Measurements from ENCODE around the gene CCDC102A. TPM values are rescaled to one million over a fixed set of nuclear protein-coding genes. Genes with fewer than 3 reads are reported as not detected.

CCDC102A gene
- total RNA-seq, 4 donors from 2014 or later, result 3.5 to 9.8 (median 7.8) TPM

DNA sequence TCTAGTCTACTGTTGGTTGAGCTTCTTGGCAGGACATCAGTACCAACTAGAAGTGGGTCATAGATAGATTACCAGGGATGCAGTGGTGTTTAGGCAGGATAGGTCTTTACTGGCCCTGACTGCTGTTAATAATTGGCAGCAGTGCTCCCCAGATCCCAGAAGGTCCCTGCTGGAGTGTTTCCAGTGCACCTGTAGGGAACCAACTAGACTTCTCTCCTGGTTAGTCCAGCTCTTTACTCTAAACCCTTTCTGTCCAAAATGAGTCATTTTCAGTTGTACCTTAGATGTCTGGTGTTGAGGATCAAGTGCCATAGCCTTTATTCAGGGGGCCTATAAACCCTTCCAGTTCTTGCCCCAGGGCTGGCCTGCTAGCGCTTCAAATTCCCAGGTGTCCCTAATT, 65.2 kb downstream of the CCDC102A start:
- no peak for DNase-seq (ENCODE audit: low spot score)
- no peak for ATAC-seq (ENCODE audit: low FRiP score)
- TF ChIP-seq, protein P1, sequence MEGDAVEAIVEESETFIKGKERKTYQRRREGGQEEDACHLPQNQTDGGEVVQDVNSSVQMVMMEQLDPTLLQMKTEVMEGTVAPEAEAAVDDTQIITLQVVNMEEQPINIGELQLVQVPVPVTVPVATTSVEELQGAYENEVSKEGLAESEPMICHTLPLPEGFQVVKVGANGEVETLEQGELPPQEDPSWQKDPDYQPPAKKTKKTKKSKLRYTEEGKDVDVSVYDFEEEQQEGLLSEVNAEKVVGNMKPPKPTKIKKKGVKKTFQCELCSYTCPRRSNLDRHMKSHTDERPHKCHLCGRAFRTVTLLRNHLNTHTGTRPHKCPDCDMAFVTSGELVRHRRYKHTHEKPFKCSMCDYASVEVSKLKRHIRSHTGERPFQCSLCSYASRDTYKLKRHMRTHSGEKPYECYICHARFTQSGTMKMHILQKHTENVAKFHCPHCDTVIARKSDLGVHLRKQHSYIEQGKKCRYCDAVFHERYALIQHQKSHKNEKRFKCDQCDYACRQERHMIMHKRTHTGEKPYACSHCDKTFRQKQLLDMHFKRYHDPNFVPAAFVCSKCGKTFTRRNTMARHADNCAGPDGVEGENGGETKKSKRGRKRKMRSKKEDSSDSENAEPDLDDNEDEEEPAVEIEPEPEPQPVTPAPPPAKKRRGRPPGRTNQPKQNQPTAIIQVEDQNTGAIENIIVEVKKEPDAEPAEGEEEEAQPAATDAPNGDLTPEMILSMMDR (IDR thresholded peaks at IDR 0.05), result no peak

DNA sequence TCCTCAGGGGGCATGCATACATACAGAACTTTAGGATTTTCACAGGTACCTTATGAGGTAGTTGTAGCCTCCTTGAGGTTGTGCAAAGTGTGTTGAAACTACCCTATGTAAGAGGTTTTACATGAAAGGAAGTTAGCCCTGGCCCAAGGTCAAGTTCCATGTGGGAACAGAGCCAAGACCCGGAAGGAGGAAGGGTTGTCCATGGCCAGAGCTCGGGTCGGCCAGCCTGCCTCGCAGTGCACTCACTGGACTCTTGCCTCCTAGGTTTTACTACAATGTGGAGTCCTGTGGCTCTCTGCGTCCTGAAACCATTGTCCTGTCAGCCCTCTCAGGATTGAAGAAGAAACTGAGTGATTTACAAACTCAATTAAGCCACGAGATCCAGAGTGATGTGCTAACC, 65.7 kb downstream of the CCDC102A start:
- ATAC-seq (ENCODE audit: low FRiP score) (no peak), DNase-seq (ENCODE audit: low spot score) (no peak)
- TF ChIP-seq, protein P1 (IDR thresholded peaks at IDR 0.05), result no peak

DNA sequence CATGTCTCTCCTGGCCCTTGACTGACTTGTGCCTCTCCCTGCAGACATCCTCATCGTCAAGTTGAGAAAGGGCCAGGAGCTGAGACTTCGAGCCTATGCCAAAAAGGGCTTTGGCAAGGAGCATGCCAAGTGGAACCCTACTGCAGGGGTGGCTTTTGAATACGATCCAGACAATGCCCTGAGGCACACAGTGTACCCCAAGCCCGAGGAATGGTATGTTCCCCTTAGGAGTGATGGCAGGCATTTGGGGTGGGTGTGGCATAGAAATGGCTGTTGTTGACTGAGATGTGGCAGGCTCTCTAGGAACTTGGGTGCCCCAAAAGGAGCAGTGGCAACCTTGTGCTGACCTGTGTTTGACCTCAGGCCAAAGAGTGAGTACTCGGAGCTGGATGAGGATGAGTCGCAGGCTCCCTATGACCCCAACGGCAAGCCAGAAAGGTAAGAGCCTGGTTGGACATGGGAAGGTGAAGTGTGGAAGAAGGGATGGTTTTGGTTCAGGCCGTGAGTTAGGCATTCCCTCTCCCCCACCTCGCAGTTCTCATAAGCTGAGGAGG, 66.4 kb downstream of the CCDC102A start:
- DNase-seq (ENCODE audit: low spot score), result no peak
- ATAC-seq (ENCODE audit: low FRiP score), result no peak

DNA sequence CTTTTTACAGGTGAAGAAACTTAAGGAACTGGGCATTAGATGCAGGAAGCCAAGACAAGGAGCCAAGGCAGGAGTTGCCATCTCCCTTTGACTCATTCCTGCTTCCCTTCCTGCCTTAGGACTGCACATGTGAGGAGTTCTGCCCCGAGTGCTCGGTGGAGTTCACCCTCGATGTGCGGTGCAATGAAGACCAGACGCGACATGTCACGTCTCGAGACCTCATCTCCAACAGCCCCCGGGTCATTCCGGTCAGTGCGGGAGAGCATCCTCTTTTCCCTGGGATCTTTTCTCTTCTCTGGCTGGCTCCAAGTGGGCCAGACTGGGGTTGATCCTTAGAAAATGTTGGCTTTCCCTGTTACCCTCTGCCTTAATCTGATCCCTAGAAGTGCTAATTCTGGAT, 67.3 kb downstream of the CCDC102A start:
- TF ChIP-seq, protein P1 (IDR thresholded peaks at IDR 0.05), result no peak
- DNase-seq (ENCODE audit: low spot score) (no peak), ATAC-seq (ENCODE audit: low FRiP score) (no peak)

More for the DNA sequence above, 66.4 kb downstream of the CCDC102A start:
- TF ChIP-seq, protein P1 (IDR thresholded peaks at IDR 0.05), result no peak

DNA sequence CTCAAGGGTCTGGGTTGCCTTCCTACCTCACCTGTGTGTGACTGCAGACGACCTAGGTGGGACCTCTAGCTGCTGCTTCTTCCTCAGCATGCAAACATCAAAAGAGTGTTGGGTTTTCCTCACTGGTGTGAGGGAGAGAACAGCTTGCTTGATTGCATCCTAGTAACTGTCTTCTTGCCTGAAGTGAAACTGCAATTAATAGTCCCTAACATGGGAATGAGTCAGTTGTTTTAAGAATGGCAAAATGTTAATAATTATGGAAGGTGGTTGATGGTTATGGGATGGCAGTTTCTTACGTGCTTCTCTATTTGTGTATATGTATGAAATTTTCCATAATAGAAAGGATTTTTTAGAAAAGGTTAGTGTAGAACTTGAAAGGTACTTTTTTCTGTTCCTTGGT, 68.0 kb downstream of the CCDC102A start:
- DNase-seq (ENCODE audit: low spot score) (no peak), ATAC-seq (ENCODE audit: low FRiP score) (no peak)
- TF ChIP-seq, protein P1 (IDR thresholded peaks at IDR 0.05), result no peak

DNA sequence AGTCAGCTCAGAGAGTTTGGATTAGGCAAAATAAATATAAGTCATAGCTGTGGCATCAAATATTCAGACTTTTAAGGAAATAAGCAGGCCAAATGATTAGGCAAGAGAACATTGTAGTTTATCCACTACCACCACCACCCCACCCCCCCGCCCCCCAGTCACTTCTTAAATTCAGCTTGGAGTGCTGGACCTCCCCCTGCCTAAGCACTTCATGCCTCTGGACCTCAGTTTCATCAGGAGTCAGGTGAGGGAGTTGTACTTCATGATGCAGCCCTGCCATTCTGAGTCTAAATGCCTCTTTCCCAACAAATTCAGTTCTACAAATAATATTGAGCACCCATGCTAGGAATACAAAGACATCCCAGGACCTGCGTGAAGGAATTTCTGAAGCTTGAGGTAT, 71.8 kb downstream of the CCDC102A start:
- TF ChIP-seq, protein P1 (IDR thresholded peaks at IDR 0.05), result no peak
- DNase-seq (ENCODE audit: low spot score) (no peak), ATAC-seq (ENCODE audit: low FRiP score) (no peak)

DNA sequence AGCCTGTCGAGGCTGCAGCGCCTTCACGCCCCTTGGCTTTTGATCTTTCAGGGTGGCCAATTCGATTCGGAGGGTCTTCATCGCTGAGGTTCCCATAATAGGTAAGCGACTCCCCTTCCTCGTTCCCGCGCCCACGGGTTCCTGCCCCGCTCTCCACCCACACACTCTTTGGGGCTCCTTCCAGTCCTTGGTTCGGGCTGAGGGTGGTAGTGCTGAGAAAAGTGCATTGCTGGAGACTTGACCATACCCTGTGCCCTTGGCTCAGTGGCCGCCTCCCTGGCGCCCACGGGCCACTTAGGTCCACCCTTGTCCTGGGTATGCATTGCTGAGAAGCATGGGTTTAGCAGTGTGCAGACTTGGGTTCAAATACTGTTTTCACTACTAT, 73.4 kb downstream of the CCDC102A start:
- ATAC-seq (ENCODE audit: low FRiP score) (peak; percentile 46), DNase-seq (ENCODE audit: low spot score) (no peak)
- TF ChIP-seq, protein P1 (IDR thresholded peaks at IDR 0.05), result no peak

Data from omental fat pad (tissue), 4 donors.